AG04449 (cell line): Measurements from ENCODE around the gene GNAS-AS1.

Experiments
- CTCF ChIA-PET: fragments of 350-600 bp; formaldehyde crosslinking; extraction: SDS; loops from one replicate; lab custom pipeline; 2021; ENCODE audit warnings: antibody characterized with exemption; lab: Yijun Ruan, JAX
- POLR2A ChIA-PET: fragments of 400-600, 350-600 bp; formaldehyde crosslinking; extraction: SDS; loops from one replicate; lab custom pipeline; 2020; ENCODE audit warnings: antibody characterized with exemption, inconsistent platforms; lab: Yijun Ruan, JAX
- DNase-seq: peaks from one replicate; pipeline ENCODE4 v3.0.0-alpha.2; 2010; ENCODE audit warnings: low read depth, low spot score
- H3K4me3 ChIP-seq: 2 replicates; pipeline ENCODE4 v1.5.1; 2011; ENCODE audit warnings: low read depth, mild to moderate bottlenecking, control low read depth, low read length
- CTCF ChIP-seq: IDR thresholded peaks from one replicate; pipeline ENCODE4 v1.5.1; 2011; ENCODE audit warnings: mild to moderate bottlenecking, moderate library complexity, low read length, control low read depth, inconsistent platforms; ENCODE audit not compliant: insufficient read depth; ENCODE audit errors: missing control alignments

The GNAS-AS1 gene

GRCh38 chr20:58847463-58847862 is 3.2 kb downstream of the GNAS-AS1 start:
- no peak overlapping the region for H3K4me3 ChIP-seq
- no peak for TF ChIP-seq CTCF
- DNase-seq: no peak
- ChIA-PET CTCF (no interaction called here), POLR2A (no interaction called here)

DNA sequence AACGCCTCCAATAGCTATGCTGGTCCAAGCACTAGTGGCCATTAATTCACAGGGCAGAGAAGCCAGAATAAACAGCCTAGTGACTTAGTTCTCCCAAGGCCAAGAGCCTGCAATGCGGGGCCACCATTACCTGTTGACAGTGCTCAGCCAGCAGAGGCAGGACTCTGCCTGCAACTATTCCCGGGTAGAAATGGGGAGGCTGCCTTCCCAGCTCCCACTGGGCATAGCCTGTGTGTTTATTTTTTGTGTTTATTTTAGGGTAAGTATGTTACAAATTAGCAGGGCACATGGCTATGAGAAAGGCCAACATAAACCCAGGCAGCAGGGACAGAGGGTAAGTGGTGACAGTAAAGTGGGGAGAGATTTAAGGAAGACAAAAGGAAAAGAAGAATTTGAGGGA is 5.0 kb downstream of the GNAS-AS1 start:
- TF ChIP-seq CTCF: no peak
- no peak for DNase-seq
- ChIA-PET POLR2A (no interaction called here), CTCF (interaction anchor here (1.0 to 2.0 kb wide), 6 partner anchors 11 to 650 kb away, joined by 3 to 8 read pairs (median 4); no protein-coding TSS in a partner anchor)
- H3K4me3 ChIP-seq: no peak overlapping the region

DNA sequence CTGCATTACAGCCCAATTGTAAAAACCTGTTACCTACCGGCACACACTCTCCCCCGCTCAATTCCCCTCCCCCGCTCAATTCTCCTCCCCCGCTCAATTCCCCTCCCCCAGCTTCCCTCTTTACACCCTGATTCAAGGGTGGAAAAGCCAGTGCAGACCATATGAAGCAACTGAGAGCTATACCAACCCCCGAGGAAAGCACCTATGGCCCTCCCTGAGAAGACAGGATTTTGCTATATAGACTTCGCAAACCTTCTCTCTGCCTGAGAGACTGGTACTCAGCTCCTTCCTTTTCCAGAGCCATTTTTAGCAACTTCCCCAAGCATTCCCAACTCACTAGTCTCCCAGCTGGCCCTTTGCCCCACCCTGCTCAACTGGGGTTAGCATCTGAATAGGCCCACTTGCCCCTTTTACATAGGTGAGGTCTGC is 7.6 kb downstream of the GNAS-AS1 start:
- ChIA-PET POLR2A (no interaction called here), CTCF (interaction anchor here (1.0 to 2.3 kb wide), 4 partner anchors 10 to 613 kb away, joined by 3 to 6 read pairs (median 3); partner anchors contain the start of gene GNAS)
- DNase-seq: no peak
- H3K4me3 ChIP-seq: no peak overlapping the region
- TF ChIP-seq CTCF: no peak

GRCh38 chr20:58842276-58842675 is 8.4 kb downstream of the GNAS-AS1 start:
- no peak for DNase-seq
- no peak for TF ChIP-seq CTCF
- ChIA-PET CTCF (no interaction called here), POLR2A (no interaction called here)
- H3K4me3 ChIP-seq: no peak overlapping the region

DNA sequence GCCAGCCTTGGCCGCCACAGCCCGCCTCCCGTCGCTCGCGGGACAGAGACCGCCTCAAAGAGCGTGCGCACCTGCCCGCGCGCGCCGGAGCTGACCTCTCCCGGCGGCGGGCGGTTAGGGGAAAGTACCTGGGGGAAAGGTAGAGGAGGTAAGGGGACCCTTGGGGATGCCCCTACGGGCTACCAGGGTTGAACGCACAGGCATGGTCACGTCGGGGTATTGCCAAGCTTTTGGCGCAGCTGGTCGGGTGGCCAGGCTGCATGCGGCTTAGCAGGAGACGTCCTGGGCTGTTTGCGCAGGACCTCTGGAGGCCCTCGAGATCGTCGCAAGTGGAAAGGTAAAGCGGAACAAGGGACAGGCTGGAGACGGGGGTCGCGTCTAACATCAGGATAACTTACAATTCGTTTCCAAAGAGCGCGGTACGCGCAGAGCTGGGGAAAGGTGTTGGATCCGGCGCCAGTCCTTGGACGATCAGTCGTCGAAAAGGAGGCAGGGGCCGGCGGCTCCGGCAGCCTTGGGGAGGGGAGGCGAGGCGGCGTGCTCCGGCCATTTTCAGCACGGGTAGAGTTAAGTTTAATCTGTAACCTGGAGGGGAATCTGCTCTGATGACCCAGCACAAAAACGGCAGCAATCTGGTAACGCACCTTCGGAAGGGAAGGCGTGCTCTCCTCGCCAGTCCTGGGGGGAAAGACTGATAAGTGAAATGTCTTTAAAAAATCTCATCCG is 9.0 kb downstream of the GNAS-AS1 start:
- no peak for DNase-seq
- CTCF ChIA-PET: interaction anchor here (2.1 to 3.4 kb wide), 2 partner anchors 23 to 360 kb away, joined by 4 to 18 read pairs; no protein-coding TSS in a partner anchor
- POLR2A ChIA-PET: no interaction called here
- H3K4me3 ChIP-seq: no peak overlapping the region
- no peak for TF ChIP-seq CTCF

DNA sequence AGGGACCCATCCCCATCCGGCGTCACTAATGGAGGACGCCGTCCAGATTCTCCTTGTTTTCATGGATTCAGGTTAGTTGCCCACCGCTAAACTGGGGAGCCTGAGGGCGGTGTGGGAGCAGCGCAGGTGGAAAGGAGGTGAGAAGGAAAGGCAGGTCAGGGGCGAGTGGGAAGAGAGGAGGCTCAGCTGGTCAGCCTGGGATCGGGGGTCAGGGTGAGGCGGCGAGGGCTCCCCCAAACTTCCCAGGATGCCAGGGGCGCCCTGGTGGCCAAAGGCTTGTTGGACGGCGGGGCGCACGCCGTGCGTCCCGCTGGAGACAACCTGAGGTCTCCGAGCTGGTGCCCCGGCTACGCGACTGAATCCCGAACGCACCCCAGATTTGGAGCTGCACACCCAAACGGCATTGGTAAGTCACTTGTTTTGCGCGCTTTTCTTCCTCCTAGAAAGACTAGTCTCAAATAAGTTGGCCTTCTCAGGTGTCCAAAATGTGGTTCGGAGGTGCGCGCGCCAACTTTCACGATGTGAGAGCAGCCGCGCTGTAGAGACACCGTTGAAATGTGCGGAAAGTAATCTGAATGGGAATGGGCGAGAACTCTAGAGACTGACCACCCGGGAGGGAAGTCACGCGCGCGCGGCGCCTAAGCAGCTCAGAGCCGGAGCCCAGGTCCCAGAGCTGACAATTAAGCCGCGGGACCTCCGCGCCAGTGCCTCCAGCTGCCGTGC is 9.7 kb downstream of the GNAS-AS1 start:
- TF ChIP-seq CTCF: no peak
- no peak for DNase-seq
- POLR2A ChIA-PET: no interaction called here
- H3K4me3 ChIP-seq: no peak overlapping the region
- CTCF ChIA-PET: interaction anchor here (1.6 to 4.0 kb wide), 6 partner anchors 11 to 604 kb away, joined by 3 to 24 read pairs (median 12); partner anchors contain the start of gene GNAS
